OCI-LY1 (cell line): ENCODE results near the gene CDKN2A.
A peak's percentile ranks its signal among the peaks of the same experiment; 100 is the strongest.

ENCODE experiments used
- H2AFZ ChIP-seq: fragments of 200-600 bp; sonication (generic), shearing (Covaris generic); 2 replicates; pipeline ENCODE4 v1.6.0; 2014; ENCODE audit warnings: antibody characterized with exemption, mild to moderate bottlenecking, low read length
- H3F3A ChIP-seq: fragments of 200-600 bp; sonication (generic), shearing (Covaris generic); 2 replicates; pipeline ENCODE4 v1.6.0; 2014; ENCODE audit warnings: mild to moderate bottlenecking, antibody characterized with exemption, low read length, moderate library complexity; ENCODE audit not compliant: insufficient read depth
- H3K27ac ChIP-seq: fragments of 200-600 bp; sonication (generic); 2 replicates; pipeline ENCODE4 v1.5.1; 2014; ENCODE audit warnings: low read length, mixed run types, mild to moderate bottlenecking, low read depth; ENCODE audit not compliant: poor library complexity, severe bottlenecking
- H3K27me3 ChIP-seq: fragments of 200-600 bp; sonication (generic); 2 replicates; pipeline ENCODE4 v1.6.0; 2014; ENCODE audit warnings: antibody characterized with exemption, mild to moderate bottlenecking, low read length, moderate library complexity; ENCODE audit not compliant: insufficient read depth
- H3K36me3 ChIP-seq: fragments of 200-600 bp; sonication (generic); 2 replicates; pipeline ENCODE4 v1.6.1; 2014; ENCODE audit warnings: mild to moderate bottlenecking, antibody characterized with exemption, low read length, moderate library complexity, mixed read lengths; ENCODE audit not compliant: insufficient read depth
- H3K4me1 ChIP-seq: fragments of 200-600 bp; sonication (generic); 2 replicates; pipeline ENCODE4 v1.5.1; 2014; ENCODE audit warnings: mild to moderate bottlenecking, low read length, moderate library complexity; ENCODE audit not compliant: insufficient read depth, severe bottlenecking
- H3K4me2 ChIP-seq: fragments of 200-600 bp; sonication (generic), shearing (Covaris generic); 2 replicates; pipeline ENCODE4 v1.6.1; 2014; ENCODE audit warnings: low read length
- H3K4me3 ChIP-seq: fragments of 200-600 bp; sonication (generic); 2 replicates; pipeline ENCODE4 v1.5.1; 2014; ENCODE audit warnings: low read length, low read depth, mild to moderate bottlenecking, mixed read lengths; ENCODE audit not compliant: poor library complexity, severe bottlenecking
- H3K79me2 ChIP-seq: fragments of 200-600 bp; shearing (Covaris generic); 2 replicates; pipeline ENCODE4 v1.6.1; 2016; ENCODE audit warnings: mixed run types, low read length, mixed read lengths; ENCODE audit not compliant: insufficient read depth
- H3K9ac ChIP-seq: fragments of 200-600 bp; sonication (generic), shearing (Covaris generic); 2 replicates; pipeline ENCODE4 v1.6.1; 2014; ENCODE audit warnings: mild to moderate bottlenecking, low read length, mixed read lengths
- H3K9me2 ChIP-seq: fragments of 200-600 bp; sonication (generic), shearing (Covaris generic); 2 replicates; pipeline ENCODE4 v1.6.1; 2014; ENCODE audit warnings: low read depth, mild to moderate bottlenecking, low read length, mixed read lengths
- H3K9me3 ChIP-seq: fragments of 200-600 bp; shearing (Covaris generic); 2 replicates; pipeline ENCODE4 v1.6.1; 2014; ENCODE audit warnings: low read length, mixed read lengths
- H4K20me1 ChIP-seq: fragments of 200-600 bp; sonication (generic), shearing (Covaris generic); 2 replicates; pipeline ENCODE4 v1.6.0; 2016; ENCODE audit warnings: mild to moderate bottlenecking, low read length; ENCODE audit not compliant: insufficient read depth
- EZH2 ChIP-seq: fragments of 200-600 bp; sonication (generic), shearing (Covaris generic); IDR thresholded peaks from 2 replicates; pipeline ENCODE4 v1.8.0; 2017; ENCODE audit warnings: borderline replicate concordance, mixed run types, mild to moderate bottlenecking, antibody characterized with exemption, low read length, moderate library complexity, mixed read lengths
- TF ChIP-seq, protein P1 (sequence below): fragments of 200-600 bp; sonication (generic), shearing (Covaris generic); IDR thresholded peaks from 2 replicates; pipeline ENCODE4 v1.5.1; 2017; ENCODE audit warnings: mild to moderate bottlenecking, antibody characterized with exemption, low read length, moderate library complexity, mixed read lengths

The CDKN2A gene

GRCh38 chr9:21976334-21976875, 17.8 kb downstream of the CDKN2A start:
- Histone ChIP-seq H3K9me3 (no peaks in the 10 kb centered on the region), H3K4me2 (peak overlapping the region; percentile 91; the same call in 1 of the 2 replicates), H3K9ac (no peak overlapping the region), H3K27ac (no peak overlapping the region), H3K36me3 (peaks cover 11% of the 10 kb centered on the region), H3K4me3 (peak overlapping the region; percentile 77), H3K9me2 (no peaks in the 10 kb centered on the region), H3F3A (no peaks in the 10 kb centered on the region), H3K4me1 (peaks cover 38% of the 10 kb centered on the region), H4K20me1 (no peaks in the 10 kb centered on the region), H3K79me2 (peaks cover 76% of the 10 kb centered on the region), H2AFZ (no peak overlapping the region), H3K27me3 (no peaks in the 10 kb centered on the region)
- no peak for TF ChIP-seq EZH2
- TF ChIP-seq, protein P1, sequence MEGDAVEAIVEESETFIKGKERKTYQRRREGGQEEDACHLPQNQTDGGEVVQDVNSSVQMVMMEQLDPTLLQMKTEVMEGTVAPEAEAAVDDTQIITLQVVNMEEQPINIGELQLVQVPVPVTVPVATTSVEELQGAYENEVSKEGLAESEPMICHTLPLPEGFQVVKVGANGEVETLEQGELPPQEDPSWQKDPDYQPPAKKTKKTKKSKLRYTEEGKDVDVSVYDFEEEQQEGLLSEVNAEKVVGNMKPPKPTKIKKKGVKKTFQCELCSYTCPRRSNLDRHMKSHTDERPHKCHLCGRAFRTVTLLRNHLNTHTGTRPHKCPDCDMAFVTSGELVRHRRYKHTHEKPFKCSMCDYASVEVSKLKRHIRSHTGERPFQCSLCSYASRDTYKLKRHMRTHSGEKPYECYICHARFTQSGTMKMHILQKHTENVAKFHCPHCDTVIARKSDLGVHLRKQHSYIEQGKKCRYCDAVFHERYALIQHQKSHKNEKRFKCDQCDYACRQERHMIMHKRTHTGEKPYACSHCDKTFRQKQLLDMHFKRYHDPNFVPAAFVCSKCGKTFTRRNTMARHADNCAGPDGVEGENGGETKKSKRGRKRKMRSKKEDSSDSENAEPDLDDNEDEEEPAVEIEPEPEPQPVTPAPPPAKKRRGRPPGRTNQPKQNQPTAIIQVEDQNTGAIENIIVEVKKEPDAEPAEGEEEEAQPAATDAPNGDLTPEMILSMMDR: no peak

DNA sequence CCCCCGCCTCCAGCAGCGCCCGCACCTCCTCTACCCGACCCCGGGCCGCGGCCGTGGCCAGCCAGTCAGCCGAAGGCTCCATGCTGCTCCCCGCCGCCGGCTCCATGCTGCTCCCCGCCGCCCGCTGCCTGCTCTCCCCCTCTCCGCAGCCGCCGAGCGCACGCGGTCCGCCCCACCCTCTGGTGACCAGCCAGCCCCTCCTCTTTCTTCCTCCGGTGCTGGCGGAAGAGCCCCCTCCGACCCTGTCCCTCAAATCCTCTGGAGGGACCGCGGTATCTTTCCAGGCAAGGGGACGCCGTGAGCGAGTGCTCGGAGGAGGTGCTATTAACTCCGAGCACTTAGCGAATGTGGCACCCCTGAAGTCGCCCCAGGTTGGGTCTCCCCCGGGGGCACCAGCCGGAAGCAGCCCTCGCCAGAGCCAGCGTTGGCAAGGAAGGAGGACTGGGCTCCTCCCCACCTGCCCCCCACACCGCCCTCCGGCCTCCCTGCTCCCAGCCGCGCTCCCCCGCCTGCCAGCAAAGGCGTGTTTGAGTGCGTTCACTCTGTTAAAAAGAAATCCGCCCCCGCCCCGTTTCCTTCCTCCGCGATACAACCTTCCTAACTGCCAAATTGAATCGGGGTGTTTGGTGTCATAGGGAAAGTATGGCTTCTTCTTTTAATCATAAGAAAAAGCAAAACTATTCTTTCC, 19.3 kb downstream of the CDKN2A start:
- H3K79me2 ChIP-seq: peaks cover 65% of the 10 kb centered on the region
- H3K4me1 ChIP-seq: peaks cover 38% of the 10 kb centered on the region
- no peaks in the 10 kb centered on the region for H4K20me1 ChIP-seq
- H3K27me3 ChIP-seq: no peaks in the 10 kb centered on the region
- no peak overlapping the region for H2AFZ ChIP-seq
- peak overlapping the region; percentile 77 for H3K4me3 ChIP-seq
- H3K36me3 ChIP-seq: peaks cover 27% of the 10 kb centered on the region
- peak overlapping the region; percentile 91 for H3K4me2 ChIP-seq
- no peaks in the 10 kb centered on the region for H3F3A ChIP-seq
- TF ChIP-seq, protein P1: no peak
- TF ChIP-seq EZH2: no peak
- H3K9me3 ChIP-seq: no peaks in the 10 kb centered on the region
- no peaks in the 10 kb centered on the region for H3K9me2 ChIP-seq
- H3K27ac ChIP-seq: peak overlapping the region; percentile 62
- peak overlapping the region; percentile 85 for H3K9ac ChIP-seq

DNA sequence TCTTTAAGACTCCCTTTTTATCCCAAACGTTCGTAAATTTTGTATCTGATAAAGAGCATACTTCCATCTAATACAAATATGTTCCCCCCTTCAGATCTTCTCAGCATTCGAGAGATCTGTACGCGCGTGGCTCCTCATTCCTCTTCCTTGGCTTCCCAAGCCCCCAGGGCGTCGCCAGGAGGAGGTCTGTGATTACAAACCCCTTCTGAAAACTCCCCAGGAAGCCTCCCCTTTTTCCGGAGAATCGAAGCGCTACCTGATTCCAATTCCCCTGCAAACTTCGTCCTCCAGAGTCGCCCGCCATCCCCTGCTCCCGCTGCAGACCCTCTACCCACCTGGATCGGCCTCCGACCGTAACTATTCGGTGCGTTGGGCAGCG, 19.9 kb downstream of the CDKN2A start:
- no peak overlapping the region for H2AFZ ChIP-seq
- H3K36me3 ChIP-seq: peaks cover 32% of the 10 kb centered on the region
- no peaks in the 10 kb centered on the region for H3K9me2 ChIP-seq
- no peaks in the 10 kb centered on the region for H4K20me1 ChIP-seq
- H3K9me3 ChIP-seq: no peaks in the 10 kb centered on the region
- H3K79me2 ChIP-seq: peaks cover 63% of the 10 kb centered on the region
- no peak for TF ChIP-seq EZH2
- TF ChIP-seq, protein P1: no peak
- H3K4me1 ChIP-seq: peaks cover 37% of the 10 kb centered on the region
- peak overlapping the region; percentile 77 for H3K4me3 ChIP-seq
- no peaks in the 10 kb centered on the region for H3K27me3 ChIP-seq
- peak overlapping the region; percentile 85 for H3K9ac ChIP-seq
- H3K4me2 ChIP-seq: peak overlapping the region; percentile 91
- H3K27ac ChIP-seq: peak overlapping the region; percentile 62
- no peaks in the 10 kb centered on the region for H3F3A ChIP-seq
